Osteoblast (primary cell): ENCODE results near the gene DAPK3. TPM values are rescaled to one million over a fixed set of nuclear protein-coding genes. Genes with fewer than 3 reads are reported as not detected.
A peak's percentile ranks its signal among the peaks of the same experiment; 100 is the strongest.

ENCODE experiments used
- DNase-seq: peaks from one replicate; pipeline ENCODE4 v3.0.0; 2011; ENCODE audit warnings: low spot score, mixed read lengths; ENCODE audit not compliant: insufficient read length; ENCODE audit errors: missing footprints
- H2AFZ ChIP-seq: 2 replicates; pipeline ENCODE4 v1.6.0; 2011; ENCODE audit warnings: mild to moderate bottlenecking, low read length
- H3K27ac ChIP-seq: 2 replicates; pipeline ENCODE4 v1.5.1; 2011; ENCODE audit warnings: mild to moderate bottlenecking, low read depth, low read length, moderate library complexity
- H3K27me3 ChIP-seq: 2 replicates; pipeline ENCODE4 v1.6.0; 2012; ENCODE audit warnings: mild to moderate bottlenecking, control low read depth, inconsistent platforms, low read length, moderate library complexity; ENCODE audit not compliant: insufficient read depth
- H3K36me3 ChIP-seq: 2 replicates; pipeline ENCODE4 v1.5.1; 2011; ENCODE audit warnings: mild to moderate bottlenecking, low read length, control low read depth, moderate library complexity; ENCODE audit not compliant: insufficient read depth
- H3K4me1 ChIP-seq: 2 replicates; pipeline ENCODE4 v1.5.1; 2011; ENCODE audit warnings: mild to moderate bottlenecking, low read length, control low read depth, moderate library complexity; ENCODE audit not compliant: insufficient read depth
- H3K4me2 ChIP-seq: 2 replicates; pipeline ENCODE4 v1.6.0; 2011; ENCODE audit warnings: mild to moderate bottlenecking, low read length; ENCODE audit not compliant: insufficient read depth
- H3K4me3 ChIP-seq: fragments of 200-600 bp; sonication (generic); 3 replicates; pipeline ENCODE4 v1.5.1; 2012; ENCODE audit warnings: mild to moderate bottlenecking, low read length, inconsistent platforms; ENCODE audit not compliant: insufficient read depth
- H3K79me2 ChIP-seq: 2 replicates; pipeline ENCODE4 v1.6.0; 2012; ENCODE audit warnings: mild to moderate bottlenecking, low read length, control low read depth, inconsistent platforms; ENCODE audit not compliant: insufficient read depth
- H3K9me3 ChIP-seq: 2 replicates; pipeline ENCODE4 v1.5.1; 2011; ENCODE audit warnings: low read depth, low read length, control low read depth
- H4K20me1 ChIP-seq: 2 replicates; pipeline ENCODE4 v1.6.0; 2012; ENCODE audit warnings: mild to moderate bottlenecking, low read length, control low read depth; ENCODE audit not compliant: insufficient read depth
- CTCF ChIP-seq: IDR thresholded peaks from 2 replicates; pipeline ENCODE4 v1.5.1; 2011; ENCODE audit warnings: mild to moderate bottlenecking, low read depth, low read length, moderate library complexity; ENCODE audit errors: extremely low read depth
- total RNA-seq: library from RNA; depleted of rRNA; stranded (reverse); fragments of >200 nt; gene quantifications from 2 replicates; pipeline ENCODE4 v1.2.3, GENCODE V29; 2012

DAPK3 gene
- total RNA-seq, 1 donor = 131 TPM

GRCh38 chr19:3983542-3983914 lies 12.6 kb upstream of the DAPK3 start:
- peaks cover 66% of the 10 kb centered on the region for H3K79me2 ChIP-seq
- H3K4me1 ChIP-seq = peaks cover 40% of the 10 kb centered on the region
- H3K27me3 ChIP-seq = no peaks in the 10 kb centered on the region
- peak; percentile 71 for DNase-seq
- no peaks in the 10 kb centered on the region for H3K9me3 ChIP-seq
- peak overlapping the region; percentile 99 for H3K4me2 ChIP-seq
- peaks cover 63% of the 10 kb centered on the region for H3K36me3 ChIP-seq
- peak overlapping the region; percentile 100 for H3K4me3 ChIP-seq
- peak overlapping the region; percentile 98 for H3K27ac ChIP-seq
- H4K20me1 ChIP-seq = peaks cover 65% of the 10 kb centered on the region
- no peak for TF ChIP-seq CTCF
- no peak overlapping the region for H2AFZ ChIP-seq

- peaks cover 71% of the 10 kb centered on the region for H4K20me1 ChIP-seq
- H3K79me2 ChIP-seq = peaks cover 71% of the 10 kb centered on the region
- H3K4me2 ChIP-seq = peak overlapping the region; percentile 99
- peak; percentile 94 for DNase-seq
- peaks cover 40% of the 10 kb centered on the region for H3K4me1 ChIP-seq
- peak overlapping the region; percentile 98 for H3K27ac ChIP-seq
- H3K36me3 ChIP-seq = peaks cover 69% of the 10 kb centered on the region
- TF ChIP-seq CTCF = no peak
- H3K27me3 ChIP-seq = no peaks in the 10 kb centered on the region
- no peaks in the 10 kb centered on the region for H3K9me3 ChIP-seq
- no peak overlapping the region for H2AFZ ChIP-seq
- H3K4me3 ChIP-seq = peak overlapping the region; percentile 100
Measured at GRCh38 chr19:3982701-3983541, 12.0 kb upstream of the DAPK3 start.

GRCh38 chr19:3981736-3982681 lies 11.1 kb upstream of the DAPK3 start:
- Histone ChIP-seq H3K4me3 (peak overlapping the region; percentile 100), H3K36me3 (peaks cover 78% of the 10 kb centered on the region), H3K27me3 (no peaks in the 10 kb centered on the region), H3K9me3 (no peaks in the 10 kb centered on the region), H3K4me1 (peaks cover 33% of the 10 kb centered on the region), H4K20me1 (peaks cover 80% of the 10 kb centered on the region), H3K4me2 (peak overlapping the region; percentile 99), H2AFZ (no peak overlapping the region), H3K79me2 (peaks cover 80% of the 10 kb centered on the region), H3K27ac (peak overlapping the region; percentile 98)
- DNase-seq = peak; percentile 81
- no peak for TF ChIP-seq CTCF
